Endodermal cell (in vitro differentiated cells): ENCODE measurements around the gene NIN. TPM values are rescaled to one million over a fixed set of nuclear protein-coding genes. Genes with fewer than 3 reads are reported as not detected.

Experiments
- DNase-seq: peaks from one replicate; pipeline ENCODE4 v3.0.0-alpha.2; 2017
- H3K27ac ChIP-seq: 2 replicates; pipeline ENCODE4 v1.5.1; 2013; ENCODE audit warnings: mild to moderate bottlenecking, low read depth, low read length, moderate library complexity
- H3K27me3 ChIP-seq: 2 replicates; pipeline ENCODE4 v1.6.1; 2013; ENCODE audit warnings: mild to moderate bottlenecking, low read length, moderate library complexity; ENCODE audit not compliant: insufficient read depth, control insufficient read depth, poor library complexity, severe bottlenecking
- H3K36me3 ChIP-seq: 2 replicates; pipeline ENCODE4 v1.7.0; 2013; ENCODE audit warnings: mild to moderate bottlenecking, low read length, moderate library complexity; ENCODE audit not compliant: control insufficient read depth, insufficient read depth
- H3K4me1 ChIP-seq: one replicate; pipeline ENCODE4 v1.7.0; 2013; ENCODE audit warnings: low read length; ENCODE audit not compliant: control insufficient read depth, insufficient read depth
- H3K4me3 ChIP-seq: 2 replicates; pipeline ENCODE4 v1.5.1; 2013; ENCODE audit warnings: mild to moderate bottlenecking, low read length, moderate library complexity
- H3K9ac ChIP-seq: 2 replicates; pipeline ENCODE4 v1.6.1; 2013; ENCODE audit warnings: mild to moderate bottlenecking, low read length, moderate library complexity; ENCODE audit not compliant: poor library complexity, severe bottlenecking; ENCODE audit errors: extremely low read depth
- H3K9me3 ChIP-seq: 2 replicates; pipeline ENCODE4 v1.6.1; 2013; ENCODE audit warnings: mild to moderate bottlenecking, low read length, moderate library complexity; ENCODE audit not compliant: control insufficient read depth
- H3K27ac Mint-ChIP-seq: 2 replicates; pipeline ENCODE4 v1.8.0; 2020; ENCODE audit warnings: mixed read lengths
- H3K27me3 Mint-ChIP-seq: 2 replicates; pipeline ENCODE4 v1.8.0; 2021; ENCODE audit warnings: mild to moderate bottlenecking, mixed read lengths; ENCODE audit not compliant: insufficient read depth
- H3K36me3 Mint-ChIP-seq: 2 replicates; pipeline ENCODE4 v1.8.0; 2020; ENCODE audit warnings: low read depth, mixed read lengths
- H3K4me1 Mint-ChIP-seq: 2 replicates; pipeline ENCODE4 v1.8.0; 2020; ENCODE audit warnings: mixed read lengths
- H3K4me3 Mint-ChIP-seq: 2 replicates; pipeline ENCODE4 v1.8.0; 2020; ENCODE audit warnings: mild to moderate bottlenecking, moderate library complexity, mixed read lengths
- H3K9me3 Mint-ChIP-seq: 2 replicates; pipeline ENCODE4 v1.8.0; 2020; ENCODE audit warnings: mild to moderate bottlenecking, mixed read lengths
- CTCF ChIP-seq: fragments of 200-600 bp; sonication (generic); conservative IDR thresholded peaks from 2 replicates; pipeline ENCODE4 v1.5.0; 2021; ENCODE audit warnings: antibody characterized with exemption, mild to moderate bottlenecking
- WGBS, 2 experiments: methylation state at CpG; one replicate each; pipeline versions ENCODE4 v1.1.5 to v1.1.7; 2013; ENCODE audit warnings: missing lambda C conversion rate in 2 of 2, mixed read lengths in 1 of 2; ENCODE audit not compliant: insufficient coverage in 1 of 2, insufficient read length in 1 of 2; 5-methylcytosine and 5-hydroxymethylcytosine counted together
- total RNA-seq, 2 donors: library from RNA; stranded (reverse); fragmentation: NEBNext Ultra II Directional in 1 of 2; extraction: Animal tissue kit (Norgen Biotek cat#: 25700) in 1 of 2; gene quantifications; 2 replicates in 1 of 2; 3 replicates in 1 of 2; pipeline ENCODE4 v1.2.1, GENCODE V29; 2021

Gene NIN
- total RNA-seq, 2 donors from 2014 or later, result 3.3 to 4.1 TPM

GRCh38 chr14:50805396-50805795 lies 25.6 kb downstream of the NIN start:
- Mint-ChIP-seq H3K4me3 (no peak overlapping the region), H3K9me3 (no peaks in the 10 kb centered on the region), H3K4me1 (no peaks in the 10 kb centered on the region), H3K27ac (no peak overlapping the region), H3K36me3 (no peaks in the 10 kb centered on the region), H3K27me3 (peaks cover 17% of the 10 kb centered on the region)
- Histone ChIP-seq H3K4me1 (no peaks in the 10 kb centered on the region), H3K4me3 (no peak overlapping the region), H3K27me3 (peaks cover 11% of the 10 kb centered on the region), H3K36me3 (no peaks in the 10 kb centered on the region), H3K9ac (no peak overlapping the region), H3K27ac (no peak overlapping the region), H3K9me3 (no peaks in the 10 kb centered on the region)
- TF ChIP-seq CTCF, result no peak
- DNase-seq, result no peak
- 90 to 100% methylated on average over 3 of the region's 3 CpGs for WGBS, 2 experiments

- Histone ChIP-seq H3K9ac (no peak overlapping the region), H3K27ac (no peak overlapping the region), H3K4me1 (no peaks in the 10 kb centered on the region), H3K27me3 (peaks cover 11% of the 10 kb centered on the region), H3K36me3 (no peaks in the 10 kb centered on the region), H3K9me3 (no peaks in the 10 kb centered on the region), H3K4me3 (no peak overlapping the region)
- H3K9me3 Mint-ChIP-seq, result no peaks in the 10 kb centered on the region
- H3K4me1 Mint-ChIP-seq, result no peaks in the 10 kb centered on the region
- DNase-seq, result no peak
- 76 to 86% methylated on average over 5 of the region's 5 CpGs for WGBS, 2 experiments
- H3K27me3 Mint-ChIP-seq, result peaks cover 15% of the 10 kb centered on the region
- no peaks in the 10 kb centered on the region for H3K36me3 Mint-ChIP-seq
- no peak overlapping the region for H3K27ac Mint-ChIP-seq
- no peak for TF ChIP-seq CTCF
- no peak overlapping the region for H3K4me3 Mint-ChIP-seq
Observed at GRCh38 chr14:50804181-50804721, 26.7 kb downstream of the NIN start.

- Histone ChIP-seq H3K36me3 (no peaks in the 10 kb centered on the region), H3K4me3 (no peak overlapping the region), H3K27ac (no peak overlapping the region), H3K27me3 (peaks cover 10% of the 10 kb centered on the region), H3K9ac (no peak overlapping the region), H3K4me1 (no peaks in the 10 kb centered on the region), H3K9me3 (no peaks in the 10 kb centered on the region)
- Mint-ChIP-seq H3K4me3 (no peak overlapping the region), H3K27ac (no peak overlapping the region), H3K4me1 (peaks cover 9% of the 10 kb centered on the region), H3K36me3 (no peaks in the 10 kb centered on the region), H3K27me3 (peaks cover 32% of the 10 kb centered on the region), H3K9me3 (no peaks in the 10 kb centered on the region)
- no peak for TF ChIP-seq CTCF
- no peak for DNase-seq
- WGBS, 2 experiments, result 100% methylated on average over 1 of the region's 1 CpG; no CpG with 5 or more reads in 1 of the 2 experiments
Observed at GRCh38 chr14:50801706-50802105, 29.3 kb downstream of the NIN start.
